Peyer's patch (tissue), 4 donors: Measurements from ENCODE around the gene RCBTB2.

Experiments used
- CTCF ChIP-seq, 6 experiments: fragments of 450-650 bp in 4 of 6; fragments of 200-600 bp in 2 of 6; sonication (generic) in 1 of 6; IDR thresholded peaks; one replicate each; pipeline ENCODE4 v1.5.1; 2017 to 2019; ENCODE audit warnings: antibody characterized with exemption in 6 of 6, mild to moderate bottlenecking in 3 of 6, moderate library complexity in 1 of 6
- POLR2A ChIP-seq, 2 donors: fragments of 450-650 bp; IDR thresholded peaks; one replicate each; pipeline ENCODE4 v1.5.1; 2017; ENCODE audit warnings: antibody characterized with exemption in 2 of 2, mild to moderate bottlenecking in 2 of 2, moderate library complexity in 2 of 2

DNA sequence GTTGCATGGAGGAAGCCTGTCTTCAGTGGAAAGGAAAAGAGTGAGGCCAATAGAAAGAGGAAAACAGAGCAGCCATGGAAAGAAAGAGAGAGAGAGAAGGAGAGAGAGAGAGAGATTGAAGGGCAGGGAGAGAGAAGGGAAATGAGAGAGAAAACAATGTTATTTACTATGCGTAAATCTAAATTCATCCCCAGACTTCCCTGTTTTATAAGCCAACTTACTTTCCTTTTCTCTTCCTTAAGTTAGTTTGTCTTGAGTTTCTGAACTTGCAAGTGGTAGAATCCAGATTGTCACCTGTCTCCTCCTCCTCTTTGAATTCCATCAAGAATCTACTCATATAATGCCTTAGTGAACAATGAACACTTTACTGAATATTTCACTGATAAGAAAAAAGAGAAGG, 16.8 kb upstream of the RCBTB2 start:
- TF ChIP-seq CTCF (IDR thresholded peaks at IDR 0.05) (no peak), POLR2A (IDR thresholded peaks at IDR 0.05) (no peak)
